SK-N-SH (cell line): ENCODE data around the gene TTF2.

Source experiments
- CHD2 ChIP-seq: fragments of 150-350 bp; IDR thresholded peaks from 2 replicates; pipeline ENCODE4 v1.6.1; 2018; ENCODE audit warnings: low read length; ENCODE audit not compliant: partially characterized antibody
- CTCF ChIP-seq: fragments of 200-600 bp; sonication (generic); IDR thresholded peaks from 2 replicates; pipeline ENCODE4 v1.6.1; 2017; ENCODE audit warnings: antibody characterized with exemption, mild to moderate bottlenecking, moderate library complexity
- SIN3A ChIP-seq: IDR thresholded peaks from 2 replicates; pipeline ENCODE4 v1.6.1; 2012; ENCODE audit warnings: low read depth, mild to moderate bottlenecking, low read length, moderate library complexity, borderline replicate concordance

GRCh38 chr1:117026361-117026760, 33.8 kb upstream of the TTF2 start:
- no peak for TF ChIP-seq SIN3A
- no peak for TF ChIP-seq CHD2
- no peak for TF ChIP-seq CTCF
